HEK293T (cell line): ENCODE results near the gene EREG.
"Not testable (repeated sequence)": the region's sequence is repeated elsewhere in the genome, so short reads cannot be mapped to it uniquely, and the experiment has no call there.

Experiments
- CTCF ChIA-PET: fragments of 350-600 bp; formaldehyde crosslinking; extraction: SDS; loops from one replicate; lab custom pipeline; 2021; ENCODE audit warnings: antibody characterized with exemption, inconsistent platforms; lab: Yijun Ruan, JAX
- POLR2A ChIA-PET: fragments of 350-600 bp; formaldehyde crosslinking; extraction: SDS; loops from one replicate; lab custom pipeline; 2020; ENCODE audit warnings: antibody characterized with exemption, inconsistent platforms; lab: Yijun Ruan, JAX
- DNase-seq: peaks from one replicate; pipeline ENCODE4 v3.0.0; 2012; ENCODE audit warnings: mixed read lengths; ENCODE audit errors: extremely low spot score
- ARNT ChIP-seq: fragments of 450-650 bp; IDR thresholded peaks from 2 replicates; pipeline ENCODE4 v1.6.1; 2017; ENCODE audit warnings: mild to moderate bottlenecking
- BHLHE40 ChIP-seq: fragments of 450-650 bp; IDR thresholded peaks from 2 replicates; pipeline ENCODE4 v1.6.1; 2016; ENCODE audit warnings: mild to moderate bottlenecking, moderate library complexity, borderline replicate concordance
- CTBP1 ChIP-seq: fragments of 450-650 bp; IDR thresholded peaks from 2 replicates; pipeline ENCODE4 v1.6.1; 2016; ENCODE audit warnings: borderline replicate concordance
- ELF4 ChIP-seq: fragments of 450-650 bp; IDR thresholded peaks from 2 replicates; pipeline ENCODE4 v1.6.1; 2017; ENCODE audit warnings: antibody characterized with exemption
- FOXA1 ChIP-seq: fragments of 450-650 bp; IDR thresholded peaks from 2 replicates; pipeline ENCODE4 v1.6.1; 2016; ENCODE audit warnings: mild to moderate bottlenecking
- FOXK2 ChIP-seq: fragments of 450-650 bp; IDR thresholded peaks from 2 replicates; pipeline ENCODE4 v1.6.1; 2016; ENCODE audit warnings: mild to moderate bottlenecking
- FOXM1 ChIP-seq: fragments of 450-650 bp; IDR thresholded peaks from 2 replicates; pipeline ENCODE4 v1.6.1; 2017; ENCODE audit warnings: mild to moderate bottlenecking, borderline replicate concordance
- HDGF ChIP-seq: fragments of 450-650 bp; IDR thresholded peaks from 2 replicates; pipeline ENCODE4 v1.6.1; 2017; ENCODE audit warnings: antibody characterized with exemption, borderline replicate concordance
- L3MBTL2 ChIP-seq: fragments of 450-650 bp; conservative IDR thresholded peaks from 2 replicates; pipeline ENCODE4 v1.6.1; 2016; ENCODE audit warnings: mild to moderate bottlenecking
- LEF1 ChIP-seq: fragments of 450-650 bp; IDR thresholded peaks from 2 replicates; pipeline ENCODE4 v1.6.1; 2017; ENCODE audit warnings: mild to moderate bottlenecking, borderline replicate concordance
- NFRKB ChIP-seq: fragments of 450-650 bp; IDR thresholded peaks from 2 replicates; pipeline ENCODE4 v1.6.1; 2016; ENCODE audit warnings: mild to moderate bottlenecking, moderate library complexity
- PKNOX1 ChIP-seq: fragments of 450-650 bp; IDR thresholded peaks from 2 replicates; pipeline ENCODE4 v1.6.1; 2016
- SP1 ChIP-seq: fragments of 450-650 bp; IDR thresholded peaks from 2 replicates; pipeline ENCODE4 v1.6.1; 2017
- SUZ12 ChIP-seq: fragments of 450-650 bp; IDR thresholded peaks from 2 replicates; pipeline ENCODE4 v1.6.1; 2016; ENCODE audit warnings: mild to moderate bottlenecking
- TARDBP ChIP-seq: fragments of 450-650 bp; IDR thresholded peaks from 2 replicates; pipeline ENCODE4 v1.6.1; 2016
- ZNF384 ChIP-seq: fragments of 450-650 bp; IDR thresholded peaks from 2 replicates; pipeline ENCODE4 v1.6.1; 2016

Gene EREG

GRCh38 chr4:74335341-74336021, 29.5 kb upstream of the EREG start:
- CTCF ChIA-PET = no interaction called here
- DNase-seq = no peak
- POLR2A ChIA-PET = no interaction called here
- TF ChIP-seq ARNT = no peak
- TF ChIP-seq BHLHE40 = no peak

GRCh38 chr4:74338792-74339333, 26.1 kb upstream of the EREG start:
- POLR2A ChIA-PET = no interaction called here
- TF ChIP-seq SP1 (no peak), LEF1 (no peak), PKNOX1 (no peak), ELF4 (no peak), CTBP1 (no peak), HDGF (no peak), ZNF384 (no peak), SUZ12 (no peak), TARDBP (no peak)
- DNase-seq = no peak
- CTCF ChIA-PET = no interaction called here

GRCh38 chr4:74339501-74339900, 25.4 kb upstream of the EREG start:
- CTCF ChIA-PET = no interaction called here
- POLR2A ChIA-PET = no interaction called here
- no peak for DNase-seq
- TF ChIP-seq TARDBP = no peak
- TF ChIP-seq ARNT = no peak
- no peak for TF ChIP-seq SP1
- no peak for TF ChIP-seq FOXA1
- TF ChIP-seq ZNF384 = no peak
- TF ChIP-seq FOXK2 = no peak
- TF ChIP-seq BHLHE40 = no peak
- no peak for TF ChIP-seq CTBP1
- no peak for TF ChIP-seq L3MBTL2

GRCh38 chr4:74340421-74340820, 24.5 kb upstream of the EREG start:
- DNase-seq, CTCF ChIA-PET, POLR2A ChIA-PET: not testable (repeated sequence)

- CTCF ChIA-PET = no interaction called here
- TF ChIP-seq LEF1 (no peak), FOXK2 (no peak), FOXM1 (no peak), BHLHE40 (no peak), ARNT (no peak), FOXA1 (no peak), TARDBP (no peak), CTBP1 (no peak)
- POLR2A ChIA-PET = no interaction called here
- DNase-seq = no peak
Observed at GRCh38 chr4:74344031-74344430, 20.9 kb upstream of the EREG start.

- POLR2A ChIA-PET = no interaction called here
- CTCF ChIA-PET = interaction anchor here (1.0 kb wide), 1 partner anchor 16 kb away, joined by 3 read pairs; no protein-coding TSS in a partner anchor
- no peak for TF ChIP-seq SP1
- no peak for TF ChIP-seq FOXK2
- no peak for TF ChIP-seq SUZ12
- TF ChIP-seq LEF1 = no peak
- TF ChIP-seq L3MBTL2 = no peak
- no peak for DNase-seq
Observed at GRCh38 chr4:74353858-74354257, 11.1 kb upstream of the EREG start.

GRCh38 chr4:74357965-74358364, 7.0 kb upstream of the EREG start:
- POLR2A ChIA-PET = no interaction called here
- CTCF ChIA-PET = no interaction called here
- TF ChIP-seq CTBP1 (no peak), SP1 (no peak), PKNOX1 (no peak), L3MBTL2 (no peak), FOXM1 (no peak), LEF1 (no peak), ARNT (no peak), ZNF384 (no peak), FOXK2 (no peak), ELF4 (no peak), FOXA1 (no peak), NFRKB (no peak), SUZ12 (no peak), TARDBP (no peak)
- DNase-seq = no peak

GRCh38 chr4:74361671-74362070, 3.3 kb upstream of the EREG start:
- no peak for DNase-seq
- CTCF ChIA-PET = no interaction called here
- TF ChIP-seq ARNT (no peak), BHLHE40 (no peak), PKNOX1 (no peak), SUZ12 (no peak), LEF1 (no peak), FOXA1 (no peak), FOXK2 (no peak), FOXM1 (no peak), HDGF (no peak), ELF4 (no peak)
- POLR2A ChIA-PET = no interaction called here
